Subcutaneous abdominal adipose tissue (tissue), 5 donors: ENCODE results near the gene DENND1A.

Experiments used
- H3K27ac ChIP-seq: one replicate; pipeline ENCODE4 v1.7.0; 2013; ENCODE audit warnings: low read depth, mild to moderate bottlenecking, inconsistent platforms, low read length, moderate library complexity
- H3K27me3 ChIP-seq, 5 donors: one replicate each; pipeline ENCODE4 v1.7.0; 2013; ENCODE audit warnings: low read length in 5 of 5, inconsistent platforms in 1 of 5; ENCODE audit not compliant: control insufficient read depth in 5 of 5, insufficient read depth in 4 of 5
- H3K36me3 ChIP-seq, 5 donors: one replicate each; pipeline ENCODE4 v1.7.0; 2013; ENCODE audit warnings: low read length in 5 of 5; ENCODE audit not compliant: control insufficient read depth in 5 of 5, insufficient read depth in 5 of 5
- H3K4me1 ChIP-seq, 5 donors: one replicate each; pipeline ENCODE4 v1.7.0; 2013; ENCODE audit warnings: low read length in 5 of 5, mild to moderate bottlenecking in 3 of 5, moderate library complexity in 1 of 5; ENCODE audit not compliant: control insufficient read depth in 5 of 5, insufficient read depth in 5 of 5
- H3K4me3 ChIP-seq, 5 donors: one replicate each; pipeline ENCODE4 v1.7.0; 2013; ENCODE audit warnings: low read length in 5 of 5, low read depth in 1 of 5
- H3K9ac ChIP-seq, 5 donors: one replicate each; pipeline ENCODE4 v1.7.0; 2013; ENCODE audit warnings: low read length in 5 of 5, mild to moderate bottlenecking in 4 of 5, moderate library complexity in 3 of 5
- H3K9me3 ChIP-seq, 5 donors: one replicate each; pipeline ENCODE4 v1.7.0; 2013; ENCODE audit warnings: low read length in 5 of 5; ENCODE audit not compliant: control insufficient read depth in 5 of 5
- donor health status: healthy.
- donor health status: healthy.
- donor health status: healthy.
- donor health status: healthy.
- donor health status: healthy.

DENND1A gene

DNA sequence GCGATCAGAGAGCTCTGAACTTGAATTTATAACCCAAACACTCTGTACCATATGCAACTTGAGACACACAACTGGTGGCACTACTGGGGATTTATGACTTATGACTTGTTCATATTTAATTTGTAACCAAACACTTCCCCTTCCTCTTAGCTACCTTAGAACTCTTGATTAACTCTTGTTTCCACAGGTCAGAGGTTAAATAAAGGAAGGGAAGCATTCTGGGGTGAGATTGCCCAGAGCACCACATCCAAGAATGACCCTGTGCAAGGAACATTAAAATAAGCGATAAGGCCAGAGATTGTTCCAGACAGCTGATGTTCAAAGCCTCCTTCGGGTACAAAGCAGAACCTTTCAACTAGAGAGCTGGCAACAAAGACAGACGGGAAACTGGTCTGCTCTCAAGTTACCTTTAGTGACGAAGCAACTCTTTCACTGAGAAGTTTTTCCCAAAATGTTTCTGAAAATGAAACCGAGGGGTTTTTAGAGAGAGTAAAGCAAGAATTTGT lies 242.6 kb downstream of the DENND1A start:
- Histone ChIP-seq H3K4me1 (peaks cover 0 to 11% (median 8%) of the 10 kb centered on the region in 5 donors), H3K4me3 (no peak overlapping the region), H3K9me3 (no peaks in the 10 kb centered on the region), H3K27ac (no peak overlapping the region), H3K9ac (no peak overlapping the region), H3K27me3 (no peaks in the 10 kb centered on the region), H3K36me3 (peaks cover 0 to 5% (median 0%) of the 10 kb centered on the region in 5 donors)

GRCh38 chr9:123686829-123687192 lies 243.1 kb downstream of the DENND1A start:
- Histone ChIP-seq H3K36me3 (peaks cover 0 to 3% (median 0%) of the 10 kb centered on the region in 5 donors), H3K27me3 (no peaks in the 10 kb centered on the region), H3K9me3 (no peaks in the 10 kb centered on the region), H3K4me1 (peaks cover 0 to 11% (median 8%) of the 10 kb centered on the region in 5 donors), H3K4me3 (no peak overlapping the region), H3K27ac (no peak overlapping the region), H3K9ac (no peak overlapping the region)

DNA sequence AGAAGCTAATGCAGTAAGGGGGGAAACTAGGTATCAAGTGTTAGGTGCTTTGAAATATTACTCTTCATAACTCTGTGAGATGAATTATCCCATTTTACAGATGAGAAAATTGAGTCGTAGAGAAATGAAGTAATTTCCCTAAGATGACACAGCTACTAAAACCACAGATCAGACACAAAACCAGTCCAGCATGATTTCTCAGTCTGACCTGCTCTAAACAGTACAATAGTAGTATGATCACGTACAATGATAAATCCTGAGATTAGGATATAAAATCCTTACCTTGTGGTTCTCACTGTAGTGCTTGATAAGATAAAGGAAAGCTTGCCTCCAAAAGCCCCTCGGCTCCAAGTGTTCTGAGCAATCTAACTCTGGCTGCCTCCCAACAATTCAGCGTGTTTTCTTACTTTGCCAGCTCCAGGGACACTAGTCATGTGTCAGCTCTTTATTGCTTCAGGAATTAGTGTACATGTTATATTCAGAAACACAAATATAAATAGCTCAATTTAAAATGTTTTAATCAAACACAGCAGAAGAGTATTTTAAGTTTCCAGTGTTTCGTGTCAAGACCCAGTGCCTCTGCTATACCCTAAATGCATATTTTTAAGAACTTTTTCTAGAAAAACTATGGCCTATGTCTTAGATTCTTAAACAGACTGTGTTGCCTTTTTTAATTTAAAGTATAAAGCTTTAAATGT lies 243.6 kb downstream of the DENND1A start:
- Histone ChIP-seq H3K9me3 (no peaks in the 10 kb centered on the region), H3K27ac (no peak overlapping the region), H3K27me3 (no peaks in the 10 kb centered on the region), H3K36me3 (peaks cover 0 to 2% (median 0%) of the 10 kb centered on the region in 5 donors), H3K9ac (no peak overlapping the region), H3K4me3 (no peak overlapping the region), H3K4me1 (peaks cover 0 to 11% (median 8%) of the 10 kb centered on the region in 5 donors)

GRCh38 chr9:123685489-123686083 lies 244.3 kb downstream of the DENND1A start:
- Histone ChIP-seq H3K36me3 (no peaks in the 10 kb centered on the region), H3K4me1 (peaks cover 0 to 11% (median 8%) of the 10 kb centered on the region in 5 donors), H3K9ac (no peak overlapping the region), H3K27ac (no peak overlapping the region), H3K4me3 (no peak overlapping the region), H3K9me3 (no peaks in the 10 kb centered on the region), H3K27me3 (no peaks in the 10 kb centered on the region)

- H3K27ac ChIP-seq = no peak overlapping the region
- H3K36me3 ChIP-seq = no peaks in the 10 kb centered on the region
- no peaks in the 10 kb centered on the region for H3K27me3 ChIP-seq
- H3K9ac ChIP-seq = no peak overlapping the region
- H3K4me3 ChIP-seq = no peak overlapping the region
- no peaks in the 10 kb centered on the region for H3K9me3 ChIP-seq
- H3K4me1 ChIP-seq = peaks cover 0 to 12% (median 8%) of the 10 kb centered on the region in 5 donors
Measured at GRCh38 chr9:123684393-123685149, 245.4 kb downstream of the DENND1A start.

DNA sequence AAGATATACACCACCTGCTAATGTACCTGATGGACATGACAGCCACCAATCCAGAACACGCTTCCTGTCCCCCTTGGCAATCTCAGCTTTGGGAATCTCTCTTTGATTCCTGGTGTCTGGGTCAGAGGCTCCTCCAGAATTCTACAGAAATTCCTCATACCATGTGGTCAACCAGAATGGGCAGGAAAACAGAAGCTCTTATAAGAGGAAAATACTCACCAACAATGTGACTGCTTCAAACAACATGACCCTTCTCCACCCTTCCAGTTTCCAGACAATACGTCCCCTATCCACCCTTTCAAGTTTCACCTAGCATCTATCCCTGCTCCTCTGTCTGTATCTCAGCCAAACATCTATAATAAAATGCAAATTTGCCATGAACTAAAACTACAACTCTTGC lies 247.2 kb downstream of the DENND1A start:
- Histone ChIP-seq H3K36me3 (no peaks in the 10 kb centered on the region), H3K27me3 (no peaks in the 10 kb centered on the region), H3K9me3 (no peaks in the 10 kb centered on the region), H3K27ac (no peak overlapping the region), H3K4me3 (no peak overlapping the region), H3K9ac (no peak overlapping the region), H3K4me1 (peaks cover 0 to 17% (median 8%) of the 10 kb centered on the region in 5 donors)

GRCh38 chr9:123680352-123680751 lies 249.6 kb downstream of the DENND1A start:
- no peaks in the 10 kb centered on the region for H3K27me3 ChIP-seq
- H3K36me3 ChIP-seq = no peaks in the 10 kb centered on the region
- H3K4me3 ChIP-seq = no peak overlapping the region
- no peak overlapping the region for H3K27ac ChIP-seq
- H3K9me3 ChIP-seq = no peaks in the 10 kb centered on the region
- peaks cover 0 to 7% (median 0%) of the 10 kb centered on the region in 5 donors for H3K4me1 ChIP-seq
- no peak overlapping the region for H3K9ac ChIP-seq

DNA sequence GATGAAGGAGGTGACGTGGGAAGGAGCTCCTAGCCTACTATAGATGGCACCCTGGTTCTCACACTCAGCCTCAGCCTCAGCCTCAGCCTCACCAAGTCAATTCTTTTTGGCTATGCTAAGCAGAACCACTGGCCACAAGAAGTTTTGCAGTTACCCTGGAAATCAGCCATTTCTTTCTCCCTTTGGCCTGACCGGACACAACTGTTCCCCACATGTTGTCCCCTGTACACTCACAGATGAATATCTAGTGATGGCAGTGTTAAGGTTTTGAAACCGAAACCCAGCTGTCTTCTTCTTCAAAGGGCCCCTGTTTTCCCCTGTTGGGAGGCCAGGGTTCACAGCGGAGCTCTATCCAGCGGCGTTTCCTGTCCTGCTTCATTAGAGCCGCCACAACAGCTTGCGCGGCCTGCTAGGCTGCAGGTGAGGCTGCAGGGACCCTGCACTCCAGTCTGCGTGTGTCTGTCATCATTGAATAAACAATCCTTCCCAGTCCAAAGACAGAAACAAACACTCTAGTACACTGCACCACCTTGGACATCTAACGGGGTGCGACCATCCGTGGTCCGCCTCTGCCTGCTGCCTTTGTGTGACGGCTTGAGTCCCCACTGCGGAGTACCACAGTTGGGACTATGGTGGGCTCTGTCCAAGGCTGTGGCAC lies 250.5 kb downstream of the DENND1A start:
- Histone ChIP-seq H3K4me1 (peaks cover 0 to 7% (median 0%) of the 10 kb centered on the region in 5 donors), H3K9me3 (no peaks in the 10 kb centered on the region), H3K27me3 (no peaks in the 10 kb centered on the region), H3K9ac (no peak overlapping the region), H3K4me3 (no peak overlapping the region), H3K36me3 (peaks cover 0 to 2% (median 0%) of the 10 kb centered on the region in 5 donors), H3K27ac (no peak overlapping the region)

DNA sequence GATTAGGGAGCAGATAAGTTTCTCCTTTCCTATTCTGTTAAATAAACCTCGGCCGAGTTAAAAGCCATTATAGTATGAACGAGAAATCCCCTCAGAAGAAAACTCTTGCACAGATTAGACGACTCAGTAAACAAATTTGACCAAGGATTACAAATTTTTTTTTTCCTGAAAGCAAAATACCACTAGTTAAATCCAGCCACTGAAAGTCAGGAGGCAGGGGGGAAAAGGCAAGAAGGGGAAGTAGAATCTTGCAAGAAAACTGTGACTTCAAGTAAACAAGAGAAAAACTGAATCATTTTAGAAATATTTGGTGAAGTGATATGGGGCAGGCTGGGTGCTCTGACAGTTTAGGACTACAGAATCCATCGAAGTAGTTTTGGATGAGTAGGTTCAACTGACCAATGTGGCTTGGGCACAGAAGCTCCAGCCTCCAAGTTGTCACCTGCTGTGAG lies 251.0 kb downstream of the DENND1A start:
- Histone ChIP-seq H3K9me3 (peaks cover 0 to 2% (median 0%) of the 10 kb centered on the region in 5 donors), H3K9ac (no peak overlapping the region), H3K4me1 (peaks cover 0 to 7% (median 0%) of the 10 kb centered on the region in 5 donors), H3K27ac (no peak overlapping the region), H3K27me3 (no peaks in the 10 kb centered on the region), H3K4me3 (no peak overlapping the region), H3K36me3 (peaks cover 0 to 2% (median 0%) of the 10 kb centered on the region in 5 donors)
